Subcutaneous adipose tissue (tissue), 4 donors: ENCODE measurements around the gene NDUFS2. TPM values are rescaled to one million over a fixed set of nuclear protein-coding genes. Genes with fewer than 3 reads are reported as not detected.

Source experiments
- CTCF ChIP-seq: fragments of 450-650 bp; IDR thresholded peaks from one replicate; pipeline ENCODE4 v1.5.1; 2016; ENCODE audit warnings: low read depth, mild to moderate bottlenecking, control low read depth, antibody characterized with exemption, moderate library complexity
- total RNA-seq, 4 donors: library from RNA; depleted of rRNA; stranded (reverse); fragments of >200 nt; gene quantifications; one replicate each; pipeline ENCODE4 v1.1.0, GENCODE V29; 2016

NDUFS2 gene
- total RNA-seq, 4 donors from 2014 or later: 74.7 to 125 (median 106) TPM

- TF ChIP-seq CTCF: no peak
Measured at GRCh38 chr1:161179698-161180097, 22.5 kb upstream of the NDUFS2 start.

- TF ChIP-seq CTCF: no peak
Measured at GRCh38 chr1:161180639-161181038, 21.5 kb upstream of the NDUFS2 start.

GRCh38 chr1:161182214-161182613, 20.0 kb upstream of the NDUFS2 start:
- no peak for TF ChIP-seq CTCF

GRCh38 chr1:161185282-161185682, 16.9 kb upstream of the NDUFS2 start:
- no peak for TF ChIP-seq CTCF

- no peak for TF ChIP-seq CTCF
Measured at GRCh38 chr1:161185732-161186311, 16.3 kb upstream of the NDUFS2 start.

GRCh38 chr1:161187311-161187710, 14.9 kb upstream of the NDUFS2 start:
- TF ChIP-seq CTCF: no peak

GRCh38 chr1:161188381-161188780, 13.8 kb upstream of the NDUFS2 start:
- no peak for TF ChIP-seq CTCF
